WI38 (cell line): Measurements from ENCODE around the gene ZNF280B.

Experiments used
- H3K4me3 ChIP-seq: 2 replicates; pipeline ENCODE4 v1.5.1; 2011; ENCODE audit warnings: low read depth, mild to moderate bottlenecking, control low read depth, low read length
- CTCF ChIP-seq: IDR thresholded peaks from 2 replicates; pipeline ENCODE4 v1.5.1; 2012; ENCODE audit warnings: low read depth, mild to moderate bottlenecking, control low read depth, low read length

The ZNF280B gene

DNA sequence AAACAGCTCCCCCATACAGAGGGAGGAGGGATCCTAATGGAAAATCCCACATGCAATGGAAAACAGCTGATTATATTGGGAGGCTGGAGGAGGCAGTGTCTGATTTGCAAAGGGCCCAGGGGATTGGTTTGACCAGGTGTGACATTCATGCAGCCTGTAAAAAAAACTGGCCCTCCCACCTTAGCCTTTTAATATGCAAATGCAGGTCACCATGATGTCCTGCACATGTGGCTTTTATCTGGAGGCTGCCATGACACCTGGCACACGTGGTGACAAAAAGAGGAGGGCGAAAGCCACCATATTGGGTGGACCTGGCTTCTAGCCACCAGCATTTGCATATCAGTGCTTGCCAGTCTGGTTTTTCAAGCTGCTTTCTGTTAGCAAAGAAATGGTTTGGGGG is 48.5 kb downstream of the ZNF280B start:
- no peak for TF ChIP-seq CTCF
- H3K4me3 ChIP-seq = no peak overlapping the region

DNA sequence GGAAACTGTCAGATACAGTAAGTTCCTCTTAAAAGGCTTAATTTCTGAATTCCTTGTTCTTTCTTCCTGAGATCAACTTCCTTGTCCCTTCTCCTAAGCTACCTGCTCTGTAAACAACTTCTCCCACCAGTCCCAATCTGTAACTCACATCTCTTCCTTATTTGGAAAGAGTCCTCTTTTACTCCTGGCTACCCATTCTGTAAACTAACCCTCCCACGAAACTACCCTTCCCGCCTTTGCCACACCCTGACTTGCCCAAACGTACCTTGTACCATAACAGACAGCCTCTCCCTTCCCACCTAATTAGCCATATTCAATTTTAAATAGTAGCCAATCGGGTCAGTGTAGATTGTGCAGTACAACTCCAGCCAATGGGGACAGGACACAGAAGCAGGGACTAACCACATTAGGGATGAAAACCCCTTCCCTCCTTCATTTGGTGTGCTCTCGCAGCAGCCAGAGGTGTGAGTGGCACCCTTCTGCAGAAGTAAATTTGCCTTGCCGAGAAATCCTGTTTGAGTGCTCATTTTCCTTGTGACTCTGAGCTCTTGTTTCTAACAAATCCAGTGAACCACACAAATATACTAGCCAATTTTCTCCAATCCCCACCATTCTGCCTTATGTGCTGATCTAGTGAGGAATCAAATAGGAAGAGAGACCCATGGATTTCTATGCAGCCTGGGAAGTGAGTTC is 49.5 kb downstream of the ZNF280B start:
- no peak for TF ChIP-seq CTCF
- H3K4me3 ChIP-seq = no peak overlapping the region

DNA sequence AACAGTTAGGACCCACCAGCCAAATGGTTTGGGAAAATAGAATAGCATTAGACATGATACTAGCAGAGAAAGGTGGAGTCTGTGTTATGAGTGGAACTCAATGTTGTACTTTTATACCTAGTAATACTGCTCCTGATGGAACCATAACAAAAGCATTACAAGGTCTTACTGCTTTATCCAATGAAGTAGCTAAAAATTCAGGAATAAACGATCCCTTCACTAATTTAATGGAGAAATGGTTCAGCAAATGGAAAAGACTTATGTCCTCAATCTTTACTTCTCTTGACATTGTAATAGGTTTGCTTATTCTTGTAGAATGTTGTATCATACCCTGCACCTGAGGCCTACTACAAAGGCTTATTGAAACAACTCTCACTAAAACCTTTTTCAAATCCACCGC is 50.2 kb downstream of the ZNF280B start:
- no peak for TF ChIP-seq CTCF
- no peak overlapping the region for H3K4me3 ChIP-seq

GRCh38 chr22:22454997-22455396 is 53.5 kb downstream of the ZNF280B start:
- no peak overlapping the region for H3K4me3 ChIP-seq
- no peak for TF ChIP-seq CTCF

DNA sequence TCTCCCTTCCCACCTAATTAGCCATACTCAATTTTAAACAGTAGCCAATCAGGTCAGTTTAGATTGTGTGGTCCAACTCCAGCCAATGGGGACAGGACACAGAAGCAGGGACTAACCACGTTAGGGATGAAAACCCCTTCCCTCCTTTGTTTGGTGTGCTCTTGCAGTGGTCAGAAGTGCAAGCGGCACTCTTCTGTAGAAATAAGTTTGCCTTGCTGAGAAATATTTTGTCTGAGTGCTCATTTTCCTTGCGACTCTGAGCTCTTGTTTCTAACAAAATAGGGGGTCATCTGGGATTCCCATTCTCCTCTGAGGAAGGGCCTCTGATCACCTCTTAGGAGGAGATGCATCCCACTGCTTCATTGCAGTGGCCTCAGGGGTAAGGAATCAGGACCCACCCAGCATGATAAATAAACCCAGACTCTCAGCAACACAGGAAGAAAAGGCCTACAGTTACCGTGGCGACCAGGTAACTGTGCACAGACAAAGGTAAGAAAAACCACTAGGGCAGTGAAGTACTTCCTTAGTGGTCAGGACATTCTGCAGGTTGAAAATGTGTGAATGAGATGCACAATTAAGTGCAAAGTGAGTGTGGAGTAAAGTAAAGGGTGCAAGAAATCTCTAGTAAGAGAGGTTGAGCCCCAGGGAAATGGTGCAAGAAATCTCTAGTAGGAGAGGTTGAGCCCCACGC is 55.4 kb downstream of the ZNF280B start:
- H3K4me3 ChIP-seq = no peak overlapping the region
- TF ChIP-seq CTCF = no peak

DNA sequence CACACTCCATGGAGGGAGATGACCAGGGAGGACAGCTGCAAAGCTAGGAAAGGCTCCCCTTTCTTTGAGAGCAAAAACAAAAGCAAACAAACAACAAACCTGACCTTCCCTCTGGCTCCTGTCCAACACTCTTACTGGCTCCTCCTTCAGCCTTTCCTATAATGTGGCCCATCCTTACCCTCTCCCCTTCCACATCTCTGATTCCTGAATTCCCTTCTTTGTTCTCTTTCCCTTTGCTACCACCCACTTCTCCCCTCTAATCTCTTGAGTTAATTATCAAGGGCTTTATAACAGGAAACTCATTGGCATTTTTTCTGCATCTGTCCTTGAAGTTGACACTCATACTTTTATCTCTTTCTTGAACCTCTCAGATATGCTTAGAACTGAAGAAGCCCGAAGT is 56.3 kb downstream of the ZNF280B start:
- TF ChIP-seq CTCF = no peak
- H3K4me3 ChIP-seq = no peak overlapping the region

- TF ChIP-seq CTCF = no peak
- no peak overlapping the region for H3K4me3 ChIP-seq
Measured at GRCh38 chr22:22450343-22450839, 58.2 kb downstream of the ZNF280B start.
